ENCODE measurements around the gene AAK1.

Gene AAK1

GRCh38 chr2:69638630-69639029 lies 4.9 kb downstream of the AAK1 start:
- no peak for TF ChIP-seq CTCF (IDR thresholded peaks at IDR 0.05; ENCODE audit: control extremely low read depth, extremely low read depth, low read depth, missing control alignments)
- ChIA-PET CTCF (interaction anchor here (0.7 to 3.1 kb wide), 7 partner anchors 8 to 84 kb away, joined by 3 to 16 read pairs (median 3); no protein-coding TSS in a partner anchor), POLR2A (no interaction called here)
- DNase-seq (ENCODE audit: extremely low spot score) = no peak

GRCh38 chr2:69637923-69638322 lies 5.6 kb downstream of the AAK1 start:
- DNase-seq (ENCODE audit: extremely low spot score) = no peak
- CTCF ChIA-PET = interaction anchor here (0.8 to 2.2 kb wide), 2 partner anchors 10 to 72 kb away, joined by 3 to 8 read pairs; no protein-coding TSS in a partner anchor
- POLR2A ChIA-PET = no interaction called here
- TF ChIP-seq CTCF (IDR thresholded peaks at IDR 0.05; ENCODE audit: control extremely low read depth, extremely low read depth, low read depth, missing control alignments) = no peak

- ChIA-PET CTCF (interaction anchor here (0.7 to 2.2 kb wide), 3 partner anchors 9 to 15 kb away, joined by 3 to 8 read pairs (median 4); no protein-coding TSS in a partner anchor), POLR2A (no interaction called here)
- TF ChIP-seq CTCF (IDR thresholded peaks at IDR 0.05; ENCODE audit: control extremely low read depth, extremely low read depth, low read depth, missing control alignments) = no peak
- DNase-seq (ENCODE audit: extremely low spot score) = no peak
These were observed 7.1 kb downstream of the AAK1 start for GRCh38 chr2:69636395-69636794.

GRCh38 chr2:69635432-69635831 lies 8.1 kb downstream of the AAK1 start:
- ChIA-PET POLR2A (no interaction called here), CTCF (no interaction called here)
- no peak for TF ChIP-seq CTCF (IDR thresholded peaks at IDR 0.05; ENCODE audit: control extremely low read depth, extremely low read depth, low read depth, missing control alignments)
- DNase-seq (ENCODE audit: extremely low spot score) = no peak

- ChIA-PET CTCF (interaction anchor here (0.8 to 2.5 kb wide), 7 partner anchors 9 to 90 kb away, joined by 3 to 7 read pairs (median 5); partner anchors contain the start of gene AAK1), POLR2A (no interaction called here)
- no peak for TF ChIP-seq CTCF (IDR thresholded peaks at IDR 0.05; ENCODE audit: control extremely low read depth, extremely low read depth, low read depth, missing control alignments)
- DNase-seq (ENCODE audit: extremely low spot score) = no peak
These were observed 9.2 kb downstream of the AAK1 start for GRCh38 chr2:69634196-69634821.

GRCh38 chr2:69631402-69631801 lies 12.1 kb downstream of the AAK1 start:
- ChIA-PET POLR2A (no interaction called here), CTCF (interaction anchor here (1.1 to 1.5 kb wide), 2 partner anchors 8 to 9 kb away, joined by 3 to 5 read pairs; no protein-coding TSS in a partner anchor)
- TF ChIP-seq CTCF (IDR thresholded peaks at IDR 0.05; ENCODE audit: control extremely low read depth, extremely low read depth, low read depth, missing control alignments) = no peak
- no peak for DNase-seq (ENCODE audit: extremely low spot score)
